Measurements from ENCODE around the gene PI4KA.
"Not testable (repeated sequence)": the region's sequence is repeated elsewhere in the genome, so short reads cannot be mapped to it uniquely, and the experiment has no call there.

The PI4KA gene

GRCh38 chr22:20847318-20847822 lies 11.2 kb downstream of the PI4KA start:
- no peak for DNase-seq (ENCODE audit: low read depth)

GRCh38 chr22:20844055-20845037 lies 14.3 kb downstream of the PI4KA start:
- no peak for DNase-seq (ENCODE audit: low read depth)

- no peak for DNase-seq (ENCODE audit: low read depth)
These were observed 15.1 kb downstream of the PI4KA start for GRCh38 chr22:20843501-20843900.

GRCh38 chr22:20840646-20841371 lies 17.8 kb downstream of the PI4KA start:
- no peak for DNase-seq (ENCODE audit: low read depth)

- no peak for DNase-seq (ENCODE audit: low read depth)
These were observed 18.6 kb downstream of the PI4KA start for GRCh38 chr22:20839837-20840645.

- not testable (repeated sequence) for DNase-seq (ENCODE audit: low read depth)
These were observed 19.3 kb downstream of the PI4KA start for GRCh38 chr22:20839354-20839753.

GRCh38 chr22:20836987-20837823 lies 21.4 kb downstream of the PI4KA start:
- no peak for DNase-seq (ENCODE audit: low read depth)

- DNase-seq (ENCODE audit: low read depth): no peak
These were observed 23.9 kb downstream of the PI4KA start for GRCh38 chr22:20834725-20835124.

- DNase-seq (ENCODE audit: low read depth): no peak
These were observed 24.4 kb downstream of the PI4KA start for GRCh38 chr22:20834206-20834605.

GRCh38 chr22:20833225-20833665 lies 25.4 kb downstream of the PI4KA start:
- DNase-seq (ENCODE audit: low read depth): no peak

- DNase-seq (ENCODE audit: low read depth): no peak
These were observed 29.0 kb downstream of the PI4KA start for GRCh38 chr22:20829491-20830134.

GRCh38 chr22:20826373-20827152 lies 32.0 kb downstream of the PI4KA start:
- not testable (repeated sequence) for DNase-seq (ENCODE audit: low read depth)

- DNase-seq (ENCODE audit: low read depth): no peak
These were observed 33.0 kb downstream of the PI4KA start for GRCh38 chr22:20825624-20826023.

GRCh38 chr22:20825216-20825615 lies 33.4 kb downstream of the PI4KA start:
- DNase-seq (ENCODE audit: low read depth): not testable (repeated sequence)

GRCh38 chr22:20823264-20823663 lies 35.3 kb downstream of the PI4KA start:
- DNase-seq (ENCODE audit: low read depth): no peak

GRCh38 chr22:20822240-20822639 lies 36.4 kb downstream of the PI4KA start:
- DNase-seq (ENCODE audit: low read depth): no peak

GRCh38 chr22:20821717-20822239 lies 36.8 kb downstream of the PI4KA start:
- not testable (repeated sequence) for DNase-seq (ENCODE audit: low read depth)

GRCh38 chr22:20819471-20819870 lies 39.1 kb downstream of the PI4KA start:
- no peak for DNase-seq (ENCODE audit: low read depth)

GRCh38 chr22:20818471-20818870 lies 40.1 kb downstream of the PI4KA start:
- DNase-seq (ENCODE audit: low read depth): no peak

All from ELR (cell line).